22Rv1 (cell line): ENCODE results near the gene DNAAF3.

Experiments used
- ZFX ChIP-seq: fragments of 450-650 bp; IDR thresholded peaks from 2 replicates; pipeline ENCODE4 v1.6.1; 2017; ENCODE audit warnings: antibody characterized with exemption, borderline replicate concordance
- TF ChIP-seq, protein P1 (sequence below): fragments of 450-650 bp; IDR thresholded peaks from 2 replicates; pipeline ENCODE4 v1.5.1; 2017; ENCODE audit warnings: mild to moderate bottlenecking

DNA sequence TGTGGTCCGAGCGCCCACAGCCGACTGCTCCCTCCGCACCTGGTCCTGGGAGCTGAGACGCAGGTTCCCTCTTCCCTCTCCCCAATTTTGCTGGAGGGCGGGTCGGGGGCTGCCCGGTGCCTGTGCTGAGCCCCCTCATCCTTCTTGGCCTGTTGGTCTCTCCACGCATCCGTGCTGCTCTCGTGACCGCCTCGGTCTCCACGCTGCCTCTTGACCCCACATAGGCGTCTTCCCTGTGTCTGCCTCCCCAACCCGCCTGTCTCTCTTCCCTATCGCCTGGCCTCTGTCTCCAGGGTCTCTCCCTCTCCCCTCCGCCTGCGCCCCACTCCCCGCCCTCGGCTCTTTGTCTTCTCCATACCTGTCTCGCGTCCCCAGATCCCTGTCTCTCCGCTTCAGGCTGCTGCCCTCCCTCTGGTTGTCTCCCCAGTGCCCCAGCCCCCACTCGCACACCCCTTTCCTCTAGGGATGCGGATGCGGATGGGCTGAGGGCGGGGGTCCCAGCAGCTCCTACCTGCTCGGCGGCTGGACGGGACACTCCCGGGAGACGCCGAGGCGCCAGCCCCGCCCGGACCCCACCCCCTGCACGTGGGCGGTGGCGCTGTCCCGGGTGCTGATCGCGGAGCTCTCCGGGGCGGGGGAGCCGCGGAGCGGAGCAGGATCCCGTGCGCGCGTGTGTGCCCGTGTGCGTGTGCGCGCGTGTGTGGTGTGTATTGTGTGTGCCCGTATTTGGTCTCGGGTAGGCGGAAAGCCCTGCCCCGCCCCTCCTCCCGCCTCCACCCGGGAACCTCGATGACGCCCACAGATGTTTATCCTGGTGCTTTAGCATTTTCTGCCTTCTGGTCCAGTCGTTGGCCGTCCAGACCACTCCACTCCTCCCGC lies 13.4 kb upstream of the DNAAF3 start, which contains the start of gene SYT5:
- TF ChIP-seq, protein P1, sequence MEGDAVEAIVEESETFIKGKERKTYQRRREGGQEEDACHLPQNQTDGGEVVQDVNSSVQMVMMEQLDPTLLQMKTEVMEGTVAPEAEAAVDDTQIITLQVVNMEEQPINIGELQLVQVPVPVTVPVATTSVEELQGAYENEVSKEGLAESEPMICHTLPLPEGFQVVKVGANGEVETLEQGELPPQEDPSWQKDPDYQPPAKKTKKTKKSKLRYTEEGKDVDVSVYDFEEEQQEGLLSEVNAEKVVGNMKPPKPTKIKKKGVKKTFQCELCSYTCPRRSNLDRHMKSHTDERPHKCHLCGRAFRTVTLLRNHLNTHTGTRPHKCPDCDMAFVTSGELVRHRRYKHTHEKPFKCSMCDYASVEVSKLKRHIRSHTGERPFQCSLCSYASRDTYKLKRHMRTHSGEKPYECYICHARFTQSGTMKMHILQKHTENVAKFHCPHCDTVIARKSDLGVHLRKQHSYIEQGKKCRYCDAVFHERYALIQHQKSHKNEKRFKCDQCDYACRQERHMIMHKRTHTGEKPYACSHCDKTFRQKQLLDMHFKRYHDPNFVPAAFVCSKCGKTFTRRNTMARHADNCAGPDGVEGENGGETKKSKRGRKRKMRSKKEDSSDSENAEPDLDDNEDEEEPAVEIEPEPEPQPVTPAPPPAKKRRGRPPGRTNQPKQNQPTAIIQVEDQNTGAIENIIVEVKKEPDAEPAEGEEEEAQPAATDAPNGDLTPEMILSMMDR = peak; percentile 9; the same call in 1 of the 2 replicates
- no peak for TF ChIP-seq ZFX
